ENCODE measurements around the gene B4GALT6.

Gene B4GALT6

GRCh38 chr18:31591113-31591512 is 93.3 kb downstream of the B4GALT6 start:
- H3K4me3 ChIP-seq (replicated peaks; ENCODE audit: low read depth, low read length): no peak overlapping the region
- no peak for DNase-seq (ENCODE audit: extremely low read depth, insufficient read length)
- no peaks in the 10 kb centered on the region for H3K27me3 ChIP-seq (replicated peaks; ENCODE audit: control insufficient read depth, insufficient read depth, low read length)
- TF ChIP-seq CTCF (IDR thresholded peaks at IDR 0.05; ENCODE audit: insufficient read depth, low read length, poor library complexity, severe bottlenecking): no peak
- no peaks in the 10 kb centered on the region for H3K36me3 ChIP-seq (ENCODE audit: control insufficient read depth, insufficient read depth, low read length)

GRCh38 chr18:31590570-31590969 is 93.8 kb downstream of the B4GALT6 start:
- Histone ChIP-seq H3K4me3 (replicated peaks; ENCODE audit: low read depth, low read length) (no peak overlapping the region), H3K27me3 (replicated peaks; ENCODE audit: control insufficient read depth, insufficient read depth, low read length) (no peaks in the 10 kb centered on the region), H3K36me3 (ENCODE audit: control insufficient read depth, insufficient read depth, low read length) (no peaks in the 10 kb centered on the region)
- no peak for DNase-seq (ENCODE audit: extremely low read depth, insufficient read length)
- no peak for TF ChIP-seq CTCF (IDR thresholded peaks at IDR 0.05; ENCODE audit: insufficient read depth, low read length, poor library complexity, severe bottlenecking)

- no peak for DNase-seq (ENCODE audit: extremely low read depth, insufficient read length)
- TF ChIP-seq CTCF (IDR thresholded peaks at IDR 0.05; ENCODE audit: insufficient read depth, low read length, poor library complexity, severe bottlenecking): no peak
- Histone ChIP-seq H3K36me3 (ENCODE audit: control insufficient read depth, insufficient read depth, low read length) (no peaks in the 10 kb centered on the region), H3K27me3 (replicated peaks; ENCODE audit: control insufficient read depth, insufficient read depth, low read length) (no peaks in the 10 kb centered on the region), H3K4me3 (replicated peaks; ENCODE audit: low read depth, low read length) (no peak overlapping the region)
Measured at GRCh38 chr18:31587529-31587928, 96.9 kb downstream of the B4GALT6 start.

GRCh38 chr18:31586616-31587015 is 97.8 kb downstream of the B4GALT6 start:
- H3K4me3 ChIP-seq (replicated peaks; ENCODE audit: low read depth, low read length): no peak overlapping the region
- no peaks in the 10 kb centered on the region for H3K27me3 ChIP-seq (replicated peaks; ENCODE audit: control insufficient read depth, insufficient read depth, low read length)
- TF ChIP-seq CTCF (IDR thresholded peaks at IDR 0.05; ENCODE audit: insufficient read depth, low read length, poor library complexity, severe bottlenecking): no peak
- DNase-seq (ENCODE audit: extremely low read depth, insufficient read length): no peak
- H3K36me3 ChIP-seq (ENCODE audit: control insufficient read depth, insufficient read depth, low read length): no peaks in the 10 kb centered on the region

GRCh38 chr18:31585991-31586390 is 98.4 kb downstream of the B4GALT6 start:
- Histone ChIP-seq H3K4me3 (replicated peaks; ENCODE audit: low read depth, low read length) (no peak overlapping the region), H3K36me3 (ENCODE audit: control insufficient read depth, insufficient read depth, low read length) (no peaks in the 10 kb centered on the region), H3K27me3 (replicated peaks; ENCODE audit: control insufficient read depth, insufficient read depth, low read length) (no peaks in the 10 kb centered on the region)
- no peak for TF ChIP-seq CTCF (IDR thresholded peaks at IDR 0.05; ENCODE audit: insufficient read depth, low read length, poor library complexity, severe bottlenecking)
- no peak for DNase-seq (ENCODE audit: extremely low read depth, insufficient read length)

GRCh38 chr18:31583185-31583854 is 101.1 kb downstream of the B4GALT6 start:
- TF ChIP-seq CTCF (IDR thresholded peaks at IDR 0.05; ENCODE audit: insufficient read depth, low read length, poor library complexity, severe bottlenecking): no peak
- Histone ChIP-seq H3K27me3 (replicated peaks; ENCODE audit: control insufficient read depth, insufficient read depth, low read length) (no peaks in the 10 kb centered on the region), H3K36me3 (ENCODE audit: control insufficient read depth, insufficient read depth, low read length) (no peaks in the 10 kb centered on the region), H3K4me3 (replicated peaks; ENCODE audit: low read depth, low read length) (no peak overlapping the region)
- no peak for DNase-seq (ENCODE audit: extremely low read depth, insufficient read length)
